AG08395 (cell line): ENCODE data around the gene AMZ1.
"Not testable (repeated sequence)": the region's sequence is repeated elsewhere in the genome, so short reads cannot be mapped to it uniquely, and the experiment has no call there.

Experiments used
- DNase-seq: peaks from one replicate; pipeline ENCODE4 v3.0.0; 2012; ENCODE audit warnings: mixed read lengths, low spot score

The AMZ1 gene

GRCh38 chr7:2691011-2691707 lies 3.2 kb downstream of the AMZ1 start:
- no peak for DNase-seq

- not testable (repeated sequence) for DNase-seq
Observed at GRCh38 chr7:2691932-2692439, 4.0 kb downstream of the AMZ1 start.

GRCh38 chr7:2692543-2692942 lies 4.5 kb downstream of the AMZ1 start:
- DNase-seq: no peak

GRCh38 chr7:2693420-2694121 lies 5.6 kb downstream of the AMZ1 start:
- not testable (repeated sequence) for DNase-seq

GRCh38 chr7:2694122-2694436 lies 6.1 kb downstream of the AMZ1 start:
- not testable (repeated sequence) for DNase-seq

- DNase-seq: no peak
Observed at GRCh38 chr7:2698581-2699288, 10.7 kb downstream of the AMZ1 start.

- no peak for DNase-seq
Observed at GRCh38 chr7:2699289-2699620, 11.3 kb downstream of the AMZ1 start.

- DNase-seq: no peak
Observed at GRCh38 chr7:2700141-2700850, 12.3 kb downstream of the AMZ1 start.

GRCh38 chr7:2701424-2701823 lies 13.4 kb downstream of the AMZ1 start:
- no peak for DNase-seq

GRCh38 chr7:2701832-2702593 lies 14.0 kb downstream of the AMZ1 start:
- peak; percentile 93 for DNase-seq

GRCh38 chr7:2702594-2702957 lies 14.6 kb downstream of the AMZ1 start:
- no peak for DNase-seq

- no peak for DNase-seq
Observed at GRCh38 chr7:2705371-2706096, 17.5 kb downstream of the AMZ1 start.

- DNase-seq: no peak
Observed at GRCh38 chr7:2706685-2707126, 18.7 kb downstream of the AMZ1 start.

GRCh38 chr7:2707481-2707880 lies 19.5 kb downstream of the AMZ1 start:
- DNase-seq: no peak

GRCh38 chr7:2708041-2708440 lies 20.0 kb downstream of the AMZ1 start:
- no peak for DNase-seq

GRCh38 chr7:2708547-2709310 lies 20.7 kb downstream of the AMZ1 start:
- no peak for DNase-seq

GRCh38 chr7:2709553-2710285 lies 21.7 kb downstream of the AMZ1 start:
- peak; percentile 67 for DNase-seq

- DNase-seq: no peak
Observed at GRCh38 chr7:2710286-2710655, 22.3 kb downstream of the AMZ1 start.

- no peak for DNase-seq
Observed at GRCh38 chr7:2710901-2711551, 23.0 kb downstream of the AMZ1 start.
